Measurements from ENCODE around the gene HEPN1. TPM values are rescaled to one million over a fixed set of nuclear protein-coding genes. Genes with fewer than 3 reads are reported as not detected.

HEPN1 gene
- total and polyA plus RNA-seq, 8 donors: 0.11 TPM; not detected in 7

Other genes starting within 250 kb of the HEPN1 start
- gene SIAE, start 245.5 kb upstream of the HEPN1 start, total RNA-seq: 10 to 100 TPM in 5 of 6 donors, 1 to 10 TPM in 1; 9.6 to 29.8 (median 18.0) TPM
- gene SIAE, start 245.5 kb upstream of the HEPN1 start, polyA plus RNA-seq: 10 to 100 TPM; 10.3 to 12.1 TPM
- 1 to 10 TPM; 1.2 to 2.9 (median 2.1) TPM for gene SPA17, start 245.3 kb upstream of the HEPN1 start, total RNA-seq
- 1 to 10 TPM; 6.0 to 7.3 TPM for gene SPA17, start 245.3 kb upstream of the HEPN1 start, polyA plus RNA-seq
- 1 to 10 TPM in 3 of 6 donors, under 1 TPM in 2, not detected in 1; 0.24 to 1.9 (median 1.2) TPM for gene NRGN, start 179.3 kb upstream of the HEPN1 start, total RNA-seq
- gene NRGN, start 179.3 kb upstream of the HEPN1 start, polyA plus RNA-seq: 1 to 10 TPM; 2.7 to 3.7 TPM
- 1 to 10 TPM in 3 of 6 donors, under 1 TPM in 3; 0.18 to 2.1 (median 1.0) TPM for gene VSIG2, start 167.0 kb upstream of the HEPN1 start, total RNA-seq
- 1 to 10 TPM; 1.1 to 4.5 TPM for gene VSIG2, start 167.0 kb upstream of the HEPN1 start, polyA plus RNA-seq
- gene ESAM, start 157.0 kb upstream of the HEPN1 start, total RNA-seq: 1 to 10 TPM; 5.0 to 10.0 (median 6.5) TPM
- 10 to 100 TPM in 1 of 2 donors, 1 to 10 TPM in 1; 9.4 to 27.1 TPM for gene ESAM, start 157.0 kb upstream of the HEPN1 start, polyA plus RNA-seq
- gene MSANTD2, start 118.8 kb upstream of the HEPN1 start, total RNA-seq: 10 to 100 TPM in 1 of 6 donors, 1 to 10 TPM in 5; 4.6 to 11.0 (median 5.9) TPM
- gene MSANTD2, start 118.8 kb upstream of the HEPN1 start, polyA plus RNA-seq: 10 to 100 TPM; 11.7 to 23.3 TPM
- gene ROBO3, start 53.8 kb upstream of the HEPN1 start, total RNA-seq: 1 to 10 TPM; 1.1 to 6.0 (median 2.2) TPM
- gene ROBO3, start 53.8 kb upstream of the HEPN1 start, polyA plus RNA-seq: 10 to 100 TPM; 18.9 to 25.0 TPM
- 1 to 10 TPM; 2.3 to 4.7 (median 3.3) TPM for gene ROBO4, start 21.4 kb upstream of the HEPN1 start, total RNA-seq
- 1 to 10 TPM; 9.4 to 9.8 TPM for gene ROBO4, start 21.4 kb upstream of the HEPN1 start, polyA plus RNA-seq
- under 1 TPM in 5 of 6 donors, not detected in 1; 0.03 to 0.38 (median 0.12) TPM for gene HEPACAM, start 16.8 kb downstream of the HEPN1 start, total RNA-seq
- under 1 TPM in 1 of 2 donors, not detected in 1; 0.23 TPM for gene HEPACAM, start 16.8 kb downstream of the HEPN1 start, polyA plus RNA-seq
- gene CCDC15, start 35.0 kb downstream of the HEPN1 start, total RNA-seq: 1 to 10 TPM in 2 of 6 donors, under 1 TPM in 4; 0.55 to 1.4 (median 0.76) TPM
- gene CCDC15, start 35.0 kb downstream of the HEPN1 start, polyA plus RNA-seq: under 1 TPM; 0.23 to 0.80 TPM
- gene SLC37A2, start 144.1 kb downstream of the HEPN1 start, total RNA-seq: 1 to 10 TPM in 3 of 6 donors, under 1 TPM in 3; 0.32 to 7.3 (median 1.5) TPM
- gene SLC37A2, start 144.1 kb downstream of the HEPN1 start, polyA plus RNA-seq: under 1 TPM; 0.59 to 0.61 TPM
- 10 to 100 TPM in 2 of 6 donors, 1 to 10 TPM in 4; 5.6 to 13.2 (median 9.9) TPM for gene TMEM218, start 192.4 kb downstream of the HEPN1 start, total RNA-seq
- 10 to 100 TPM; 11.4 to 27.1 TPM for gene TMEM218, start 192.4 kb downstream of the HEPN1 start, polyA plus RNA-seq
- gene PKNOX2, start 245.5 kb downstream of the HEPN1 start, total RNA-seq: 1 to 10 TPM; 4.3 to 8.1 (median 5.9) TPM
- gene PKNOX2, start 245.5 kb downstream of the HEPN1 start, polyA plus RNA-seq: 1 to 10 TPM; 3.4 to 6.4 TPM

Measured in pancreas (tissue), 8 donors.